ENCODE measurements around the gene LIMS2.

The LIMS2 gene

GRCh38 chr2:127596311-127597045 is 78.9 kb downstream of the LIMS2 start:
- no peak for FAIRE-seq

GRCh38 chr2:127594116-127594591 is 81.2 kb downstream of the LIMS2 start:
- FAIRE-seq = no peak

GRCh38 chr2:127593228-127594115 is 81.9 kb downstream of the LIMS2 start:
- FAIRE-seq = no peak

GRCh38 chr2:127592761-127593227 is 82.5 kb downstream of the LIMS2 start:
- no peak for FAIRE-seq

- peak; percentile 49 for FAIRE-seq
Measured at GRCh38 chr2:127591221-127591923, 84.0 kb downstream of the LIMS2 start.

GRCh38 chr2:127590386-127591190 is 84.7 kb downstream of the LIMS2 start:
- no peak for FAIRE-seq

- FAIRE-seq = no peak
Measured at GRCh38 chr2:127589841-127590240, 85.5 kb downstream of the LIMS2 start.

GRCh38 chr2:127589358-127589757 is 86.0 kb downstream of the LIMS2 start:
- FAIRE-seq = no peak
